ENCODE measurements around the gene MAP7D1.
A peak's percentile ranks its signal among the peaks of the same experiment; 100 is the strongest.

- TF ChIP-seq ARID3A (IDR thresholded peaks at IDR 0.05; ENCODE audit: low read depth, low read length) (no peak), MAF1 (CRISPR knock-in tag; IDR thresholded peaks at IDR 0.05; ENCODE audit: borderline replicate concordance) (no peak), CTCF (CRISPR knock-in tag; IDR thresholded peaks at IDR 0.05) (no peak; the same call in 1 of the 2 replicates), MTF1 (CRISPR knock-in tag; IDR thresholded peaks at IDR 0.05) (no peak), ZSCAN12 (CRISPR knock-in tag; IDR thresholded peaks at IDR 0.05) (no peak), PATZ1 (CRISPR knock-in tag; IDR thresholded peaks at IDR 0.05) (peak; percentile 44), POLR2A (IDR thresholded peaks at IDR 0.05; ENCODE audit: insufficient read depth in 1 of 2, low read depth in 2 of 2, low read length in 2 of 2) (no peak), TAF1 (CRISPR knock-in tag; IDR thresholded peaks at IDR 0.05) (peak; percentile 16; the same call in 1 of the 2 replicates), ZNF616 (CRISPR knock-in tag; IDR thresholded peaks at IDR 0.05; ENCODE audit: low read depth) (no peak)
Observed at GRCh38 chr1:36115200-36115669, 40.7 kb upstream of the MAP7D1 start.
